SK-N-SH treated with all-trans-retinoic acid at 6 μM for 48 hours (cell line): ENCODE data around the gene ADIPOR2.
"Not testable (repeated sequence)": the region's sequence is repeated elsewhere in the genome, so short reads cannot be mapped to it uniquely, and the experiment has no call there.

ENCODE experiments used
- ATAC-seq: fragments of 200-7000 bp; cut with Tn5 transposase; 3 replicates; pipeline ENCODE4 v1.9.1; 2020; ENCODE audit warnings: mild to moderate bottlenecking, moderate library complexity
- ARNTL ChIP-seq: fragments of 450-650 bp; formaldehyde crosslinking; IDR thresholded peaks from 2 replicates; pipeline ENCODE4 v1.5.0; 2020; ENCODE audit warnings: low read depth, mild to moderate bottlenecking, moderate library complexity, borderline replicate concordance
- BACH2 ChIP-seq: fragments of 250-450 bp; sonication (Bioruptor Pico); IDR thresholded peaks from 2 replicates; pipeline ENCODE4 v1.9.0; 2021; ENCODE audit warnings: mild to moderate bottlenecking, borderline replicate concordance
- CREB5 ChIP-seq: fragments of 250-450 bp; sonication (Bioruptor Pico); IDR thresholded peaks from 2 replicates; pipeline ENCODE4 v1.5.1; 2020; ENCODE audit warnings: low read depth, mild to moderate bottlenecking, moderate library complexity
- CSRNP3 ChIP-seq: fragments of 250-450 bp; sonication (Bioruptor Pico); IDR thresholded peaks from 2 replicates; pipeline ENCODE4 v1.5.1; 2021; ENCODE audit warnings: mild to moderate bottlenecking, moderate library complexity
- ESRRG ChIP-seq: fragments of 250-450 bp; sonication (Bioruptor Pico); IDR thresholded peaks from 2 replicates; pipeline ENCODE4 v1.6.1; 2021; ENCODE audit warnings: mild to moderate bottlenecking
- GLIS3 ChIP-seq: fragments of 250-450 bp; sonication (Bioruptor Pico); IDR thresholded peaks from 2 replicates; pipeline ENCODE4 v1.5.0; 2020; ENCODE audit warnings: mild to moderate bottlenecking, moderate library complexity
- ISL1 ChIP-seq: fragments of 250-450 bp; sonication (Bioruptor Pico); IDR thresholded peaks from 2 replicates; pipeline ENCODE4 v2.1.2; 2022; ENCODE audit warnings: mild to moderate bottlenecking, moderate library complexity
- OSR1 ChIP-seq: fragments of 250-450 bp; sonication (Bioruptor Pico); IDR thresholded peaks from 2 replicates; pipeline ENCODE4 v1.8.0; 2022; ENCODE audit warnings: moderate library complexity, mild to moderate bottlenecking, inconsistent platforms
- PATZ1 ChIP-seq: fragments of 250-450 bp; sonication (Bioruptor Pico); IDR thresholded peaks from 2 replicates; pipeline ENCODE4 v1.8.0; 2020; ENCODE audit warnings: mild to moderate bottlenecking, moderate library complexity, borderline replicate concordance
- POU6F1 ChIP-seq: fragments of 250-450 bp; sonication (Bioruptor Pico); IDR thresholded peaks from 2 replicates; pipeline ENCODE4 v1.8.0; 2021; ENCODE audit warnings: low read depth, mild to moderate bottlenecking, moderate library complexity, borderline replicate concordance
- PPARA ChIP-seq: fragments of 250-450 bp; sonication (Bioruptor Pico); IDR thresholded peaks from 2 replicates; pipeline ENCODE4 v1.5.0; 2020; ENCODE audit warnings: mild to moderate bottlenecking, borderline replicate concordance
- RARB ChIP-seq: fragments of 250-450 bp; sonication (Bioruptor Pico); IDR thresholded peaks from 2 replicates; pipeline ENCODE4 v1.8.0; 2021; ENCODE audit warnings: mild to moderate bottlenecking, moderate library complexity
- SNAI2 ChIP-seq: fragments of 250-450 bp; sonication (Bioruptor Pico); IDR thresholded peaks from 2 replicates; pipeline ENCODE4 v1.5.0; 2020; ENCODE audit warnings: mild to moderate bottlenecking, moderate library complexity
- TCF4 ChIP-seq: fragments of 250-450 bp; sonication (Bioruptor Pico); IDR thresholded peaks from 2 replicates; pipeline ENCODE4 v1.8.0; 2021; ENCODE audit warnings: mild to moderate bottlenecking, moderate library complexity, borderline replicate concordance
- TOX ChIP-seq: fragments of 250-450 bp; sonication (Bioruptor Pico); IDR thresholded peaks from 2 replicates; pipeline ENCODE4 v1.8.0; 2021; ENCODE audit warnings: mild to moderate bottlenecking, moderate library complexity, borderline replicate concordance
- TSHZ2 ChIP-seq: fragments of 250-450 bp; sonication (Bioruptor Pico); IDR thresholded peaks from 2 replicates; pipeline ENCODE4 v1.5.0; 2020; ENCODE audit warnings: mild to moderate bottlenecking, moderate library complexity
- ZC3H10 ChIP-seq: fragments of 250-450 bp; sonication (Bioruptor Pico); IDR thresholded peaks from 2 replicates; pipeline ENCODE4 v1.5.1; 2021; ENCODE audit warnings: mild to moderate bottlenecking, moderate library complexity
- ZFP3 ChIP-seq: fragments of 250-450 bp; sonication (Bioruptor Pico); IDR thresholded peaks from 2 replicates; pipeline ENCODE4 v1.5.0; 2020; ENCODE audit warnings: mild to moderate bottlenecking, moderate library complexity
- ZFP30 ChIP-seq: fragments of 450-650 bp; formaldehyde crosslinking; IDR thresholded peaks from 2 replicates; pipeline ENCODE4 v1.5.0; 2022; ENCODE audit warnings: mild to moderate bottlenecking, moderate library complexity
- ZNF565 ChIP-seq: fragments of 450-650 bp; formaldehyde crosslinking; conservative IDR thresholded peaks from 2 replicates; pipeline ENCODE4 v1.5.0; 2020; ENCODE audit warnings: low read depth, mild to moderate bottlenecking, moderate library complexity
- ZNF70 ChIP-seq: fragments of 450-650 bp; formaldehyde crosslinking; IDR thresholded peaks from 2 replicates; pipeline ENCODE4 v1.5.0; 2020; ENCODE audit warnings: mild to moderate bottlenecking, moderate library complexity
- ZNF8 ChIP-seq: fragments of 450-650 bp; formaldehyde crosslinking; IDR thresholded peaks from 2 replicates; pipeline ENCODE4 v1.5.0; 2020; ENCODE audit warnings: mild to moderate bottlenecking, moderate library complexity

The ADIPOR2 gene

GRCh38 chr12:1726753-1727152 lies 35.9 kb downstream of the ADIPOR2 start (continued):
- TF ChIP-seq TSHZ2 (no peak), ZFP30 (CRISPR knock-in tag) (no peak), ESRRG (CRISPR knock-in tag) (no peak), ZNF70 (CRISPR knock-in tag) (no peak), ZFP3 (no peak), POU6F1 (no peak)

- ATAC-seq = no peak
- TF ChIP-seq ARNTL (CRISPR knock-in tag) (no peak), ZNF70 (CRISPR knock-in tag) (no peak), PATZ1 (no peak), OSR1 (no peak), TOX (CRISPR knock-in tag) (no peak), ZFP3 (no peak), TCF4 (CRISPR knock-in tag) (no peak), BACH2 (CRISPR knock-in tag) (no peak), PPARA (CRISPR knock-in tag) (no peak), ZC3H10 (no peak), ISL1 (CRISPR knock-in tag) (no peak), SNAI2 (CRISPR knock-in tag) (no peak), GLIS3 (CRISPR knock-in tag) (no peak), ZNF8 (CRISPR knock-in tag) (no peak), ZNF565 (no peak), ZFP30 (CRISPR knock-in tag) (no peak), CSRNP3 (CRISPR knock-in tag) (no peak)
Observed at GRCh38 chr12:1728824-1729223, 38.0 kb downstream of the ADIPOR2 start.

GRCh38 chr12:1731019-1731687 lies 40.3 kb downstream of the ADIPOR2 start:
- no peak for ATAC-seq
- TF ChIP-seq ZFP30 (CRISPR knock-in tag) (no peak), RARB (no peak), ZNF565 (no peak), ISL1 (CRISPR knock-in tag) (no peak), PPARA (CRISPR knock-in tag) (no peak), ZNF8 (CRISPR knock-in tag) (no peak), CREB5 (CRISPR knock-in tag) (no peak)

GRCh38 chr12:1731688-1732078 lies 40.8 kb downstream of the ADIPOR2 start:
- not testable (repeated sequence) for ATAC-seq
